ENCODE data around the gene FNTB.

FNTB gene, protein sequence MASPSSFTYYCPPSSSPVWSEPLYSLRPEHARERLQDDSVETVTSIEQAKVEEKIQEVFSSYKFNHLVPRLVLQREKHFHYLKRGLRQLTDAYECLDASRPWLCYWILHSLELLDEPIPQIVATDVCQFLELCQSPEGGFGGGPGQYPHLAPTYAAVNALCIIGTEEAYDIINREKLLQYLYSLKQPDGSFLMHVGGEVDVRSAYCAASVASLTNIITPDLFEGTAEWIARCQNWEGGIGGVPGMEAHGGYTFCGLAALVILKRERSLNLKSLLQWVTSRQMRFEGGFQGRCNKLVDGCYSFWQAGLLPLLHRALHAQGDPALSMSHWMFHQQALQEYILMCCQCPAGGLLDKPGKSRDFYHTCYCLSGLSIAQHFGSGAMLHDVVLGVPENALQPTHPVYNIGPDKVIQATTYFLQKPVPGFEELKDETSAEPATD

DNA sequence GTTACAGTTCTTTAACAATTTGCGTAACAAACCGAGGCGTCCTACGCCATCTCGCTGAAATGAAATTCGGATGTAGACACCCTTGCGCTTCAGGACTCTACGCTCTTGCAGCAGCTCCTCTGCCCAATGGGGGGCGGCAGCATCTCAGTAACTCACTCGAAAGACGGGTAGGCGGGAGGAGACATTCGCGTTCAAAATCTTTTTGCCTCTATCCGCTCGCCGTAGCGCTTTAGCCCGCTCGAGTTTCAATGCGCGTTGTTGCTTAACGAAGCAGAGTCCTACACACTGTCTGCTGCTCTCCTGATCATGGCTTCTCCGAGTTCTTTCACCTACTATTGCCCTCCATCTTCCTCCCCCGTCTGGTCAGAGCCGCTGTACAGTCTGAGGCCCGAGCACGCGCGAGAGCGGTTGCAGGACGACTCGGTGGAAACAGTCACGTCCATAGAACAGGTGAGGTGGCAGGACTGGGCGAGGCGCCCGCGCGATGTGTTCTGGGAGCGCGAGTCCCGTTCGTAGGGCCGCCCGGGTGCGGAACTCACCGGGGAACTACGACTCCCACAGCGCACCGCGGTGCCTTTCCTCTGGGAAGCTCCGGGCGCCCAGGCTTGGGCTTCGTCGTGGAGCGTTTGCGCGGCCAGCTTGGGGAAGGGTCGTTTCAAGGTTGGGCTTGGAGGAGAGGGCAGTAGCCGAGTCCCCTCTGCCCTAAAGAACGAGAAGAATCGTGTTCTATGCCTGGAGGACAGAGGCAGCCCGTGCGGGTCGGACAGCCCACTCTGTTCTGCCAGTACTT, at the start of gene FNTB:
Gene FNTB, plus strand, starts transcription at position 248 of the 790 bp plus-strand sequence. Its CDS starts 59 bp downstream, at position 307.
- DNase-seq (ENCODE audit: insufficient read length, low spot score) (peak; percentile 100), FAIRE-seq (peak; percentile 100)

DNA sequence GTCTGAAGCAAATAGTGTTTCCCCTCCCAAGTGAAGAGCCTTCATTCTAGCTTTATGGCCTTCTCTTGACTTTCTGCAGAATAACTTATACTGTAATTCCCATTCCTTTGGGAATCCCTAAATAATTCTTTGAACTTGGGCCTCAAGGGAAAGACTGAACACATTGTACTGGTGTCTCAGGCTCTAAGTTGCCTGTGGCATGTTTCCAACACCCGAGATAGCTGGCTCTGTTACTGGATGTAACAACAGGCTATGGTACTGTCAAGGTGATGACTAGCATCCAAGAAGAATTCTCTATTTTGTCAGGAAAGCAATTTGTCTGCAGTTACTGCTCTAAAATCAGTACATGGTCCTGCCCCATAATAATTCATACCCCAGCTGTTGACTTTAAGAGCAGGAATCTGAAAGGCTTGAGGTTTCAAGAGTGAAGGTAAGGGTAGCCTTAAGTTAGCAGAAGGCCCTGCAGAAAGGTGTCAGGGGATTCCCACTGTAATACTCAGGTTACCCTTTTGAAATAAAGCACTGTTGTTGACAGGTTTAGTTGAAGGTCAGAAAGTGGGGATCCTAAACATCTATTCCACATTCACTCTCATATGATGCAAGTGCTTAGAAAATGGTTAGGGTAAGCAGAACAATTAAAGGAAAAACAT, 49.4 kb upstream of the FNTB start:
- no peak for DNase-seq (ENCODE audit: insufficient read length, low spot score)
- no peak for FAIRE-seq

DNA sequence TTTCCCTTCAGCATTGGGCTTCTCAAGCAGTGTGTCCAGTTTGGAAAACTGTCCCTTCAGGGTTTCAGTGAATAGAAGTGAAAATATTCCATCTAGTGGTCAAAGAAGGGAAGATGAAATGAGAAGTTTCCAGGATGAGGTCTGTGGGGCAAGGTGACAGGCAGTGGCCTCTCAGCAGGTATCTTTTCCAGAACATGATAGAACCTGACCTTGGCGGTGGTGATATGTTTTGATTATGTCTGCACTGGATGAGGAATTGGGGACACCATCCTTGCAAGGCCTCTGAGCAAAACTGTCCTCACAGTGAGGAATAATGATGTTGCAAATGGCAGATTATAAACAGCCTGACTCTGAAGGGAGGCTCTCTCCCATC, 48.9 kb upstream of the FNTB start:
- DNase-seq (ENCODE audit: insufficient read length, low spot score): peak; percentile 73
- peak; percentile 95 for FAIRE-seq

DNA sequence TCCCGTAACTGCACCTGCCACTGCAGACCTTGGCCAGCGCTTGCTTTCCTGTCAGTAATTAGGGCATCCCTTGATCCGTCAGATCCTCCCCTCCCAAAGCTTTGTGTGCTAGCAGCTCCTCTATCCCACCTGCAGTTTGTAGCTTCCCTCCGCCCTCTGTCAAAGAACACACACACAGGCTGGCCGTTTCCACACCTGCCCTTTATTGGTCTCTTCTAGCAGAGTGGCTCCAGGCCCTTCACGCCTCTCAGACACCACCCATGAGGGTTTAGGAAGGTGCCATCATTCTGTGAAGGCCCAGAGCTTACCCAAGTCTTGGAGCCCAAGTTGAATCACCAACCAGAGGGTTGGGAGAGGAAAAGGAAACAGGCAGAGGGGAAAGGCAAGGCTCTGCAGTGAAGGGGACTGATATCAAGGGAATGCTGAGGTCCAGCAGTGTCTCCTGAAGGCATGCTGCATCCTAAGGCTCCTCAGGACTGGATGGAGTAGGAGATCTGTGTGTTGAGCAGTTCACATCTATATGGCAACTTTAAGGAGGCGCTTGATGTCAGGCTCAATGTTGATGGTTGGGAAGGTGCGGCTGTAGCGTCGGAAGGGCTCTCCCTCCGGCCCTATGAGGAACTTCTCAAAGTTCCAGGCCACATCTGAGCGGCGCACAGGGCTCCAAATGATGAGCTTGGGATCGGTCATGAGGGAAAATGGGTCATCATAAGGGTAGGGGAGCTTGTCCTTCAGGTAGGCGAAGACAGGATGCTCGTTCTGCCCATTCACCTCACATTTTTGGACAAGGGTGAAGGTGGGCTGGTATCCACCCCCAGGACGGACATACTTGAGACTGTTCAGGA, 47.5 kb upstream of the FNTB start:
- no peak for DNase-seq (ENCODE audit: insufficient read length, low spot score)
- FAIRE-seq: peak; percentile 95

DNA sequence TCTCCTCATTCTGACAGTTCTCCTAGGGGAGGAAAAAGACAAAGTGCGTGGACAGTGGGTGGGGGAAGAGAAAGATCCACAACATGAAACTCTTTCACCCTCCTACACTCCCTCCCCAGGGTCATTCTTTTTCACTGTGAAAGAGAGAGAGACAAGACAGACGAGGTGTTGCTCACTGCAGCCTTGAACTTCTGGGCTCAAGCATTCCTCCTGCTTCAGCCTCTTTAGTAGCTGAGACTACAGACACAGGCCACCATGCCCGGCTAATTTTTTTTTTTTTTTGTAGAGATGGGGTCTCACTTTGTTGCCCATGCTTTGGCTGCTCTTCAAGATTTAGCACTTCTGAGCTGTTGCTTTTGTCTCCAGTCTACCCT, 46.9 kb upstream of the FNTB start:
- DNase-seq (ENCODE audit: insufficient read length, low spot score): no peak
- FAIRE-seq: no peak

DNA sequence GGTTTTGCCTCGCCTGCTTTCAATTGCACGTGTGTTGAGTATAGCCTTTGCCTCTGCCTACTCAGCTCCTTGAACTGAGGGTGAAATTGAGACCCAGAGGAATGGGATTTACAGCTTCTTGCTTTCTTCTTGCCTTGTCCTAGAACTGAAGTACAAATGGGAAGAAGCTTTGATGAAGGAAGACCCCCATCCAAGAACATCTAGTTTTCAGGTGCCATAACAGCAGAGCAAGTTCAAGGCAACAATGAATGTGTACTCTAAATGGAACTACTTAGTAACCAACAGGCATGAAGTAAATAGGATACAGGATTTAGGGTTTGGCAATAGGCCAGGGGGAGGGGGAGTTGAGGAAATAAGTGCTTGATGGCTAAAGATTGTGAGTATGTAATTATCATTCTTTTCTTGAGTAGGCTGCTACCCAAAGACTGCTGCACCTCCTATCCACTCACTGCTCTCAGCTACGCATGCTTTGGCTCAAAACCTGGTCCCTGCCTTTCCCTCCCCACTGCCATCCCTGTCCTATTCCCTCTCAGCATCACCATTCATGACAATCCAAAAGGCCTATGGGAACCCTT, 46.3 kb upstream of the FNTB start:
- no peak for FAIRE-seq
- no peak for DNase-seq (ENCODE audit: insufficient read length, low spot score)

DNA sequence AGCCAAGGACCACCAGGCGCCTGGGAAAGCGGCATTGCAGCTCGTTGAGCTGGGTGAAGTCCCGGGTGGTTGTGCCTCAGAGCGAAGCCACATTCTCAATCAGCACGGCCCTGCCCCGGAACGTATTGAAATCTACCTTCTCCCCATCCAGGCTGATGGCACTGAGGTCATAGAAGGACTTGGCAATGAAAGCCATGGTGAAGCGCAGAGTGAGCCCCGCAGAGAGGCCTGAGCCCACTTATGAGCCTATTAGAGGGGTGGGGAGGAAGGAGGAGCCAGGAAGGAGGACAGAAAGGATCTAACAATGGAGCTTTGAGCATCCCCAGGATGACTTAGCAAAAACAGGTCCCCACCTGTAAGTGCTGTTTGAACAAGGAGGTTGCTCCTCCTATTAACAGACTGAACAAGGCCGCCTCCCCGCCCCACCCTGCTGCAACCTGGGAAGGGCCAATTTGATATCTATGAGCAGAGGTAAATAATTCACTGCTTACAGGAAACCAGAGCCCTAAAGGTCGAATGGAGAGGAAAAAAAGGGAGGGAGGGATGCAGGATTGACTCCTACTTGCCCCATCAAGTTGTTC, 44.1 kb upstream of the FNTB start, which contains the start of gene GPX2:
Gene GPX2, minus strand, starts transcription at position 215 of the 581 bp plus-strand sequence. Its CDS starts 19 bp downstream, at position 196.
- no peak for DNase-seq (ENCODE audit: insufficient read length, low spot score)
- FAIRE-seq: no peak

DNA sequence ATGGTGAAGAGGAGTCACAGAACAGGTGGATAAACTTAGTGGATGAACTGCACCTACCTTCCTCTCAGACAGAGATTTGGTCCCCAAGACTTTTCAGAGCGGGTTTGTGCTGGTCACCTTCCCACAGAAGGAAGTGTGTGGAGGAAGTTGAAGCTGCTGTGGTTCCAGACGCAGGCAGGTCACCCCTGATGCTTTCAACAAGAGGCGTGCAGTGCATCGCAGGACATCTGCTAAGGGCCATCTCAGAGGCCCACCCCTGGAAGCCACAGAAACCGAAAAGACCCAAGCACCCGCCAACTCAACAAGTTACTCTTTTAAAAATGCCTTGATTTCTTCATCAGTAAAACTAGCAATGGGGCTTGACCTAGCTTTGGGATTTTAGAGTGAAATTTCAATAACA, 43.1 kb upstream of the FNTB start:
- FAIRE-seq (peak; percentile 89), DNase-seq (ENCODE audit: insufficient read length, low spot score) (no peak)

DNA sequence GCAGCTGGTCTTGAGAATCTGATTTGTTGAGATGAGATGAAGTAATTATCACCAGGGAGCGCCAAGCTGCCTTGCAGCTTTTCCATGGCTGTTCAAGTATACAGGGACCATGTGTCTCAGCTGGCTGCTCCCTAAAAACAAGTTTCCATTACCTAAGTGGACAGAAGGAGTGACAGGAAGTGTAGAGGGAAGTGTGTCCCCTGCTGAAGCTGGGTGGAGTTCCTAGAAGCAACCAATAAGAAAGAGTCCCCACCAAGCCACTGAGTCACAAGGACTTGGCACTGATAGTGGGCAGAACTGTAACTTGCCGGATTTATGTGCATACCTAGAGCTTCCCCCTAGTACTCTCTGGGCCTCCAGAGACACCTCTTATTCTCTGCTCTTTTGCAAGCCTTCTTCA, 42.7 kb upstream of the FNTB start:
- no peak for FAIRE-seq
- no peak for DNase-seq (ENCODE audit: insufficient read length, low spot score)

DNA sequence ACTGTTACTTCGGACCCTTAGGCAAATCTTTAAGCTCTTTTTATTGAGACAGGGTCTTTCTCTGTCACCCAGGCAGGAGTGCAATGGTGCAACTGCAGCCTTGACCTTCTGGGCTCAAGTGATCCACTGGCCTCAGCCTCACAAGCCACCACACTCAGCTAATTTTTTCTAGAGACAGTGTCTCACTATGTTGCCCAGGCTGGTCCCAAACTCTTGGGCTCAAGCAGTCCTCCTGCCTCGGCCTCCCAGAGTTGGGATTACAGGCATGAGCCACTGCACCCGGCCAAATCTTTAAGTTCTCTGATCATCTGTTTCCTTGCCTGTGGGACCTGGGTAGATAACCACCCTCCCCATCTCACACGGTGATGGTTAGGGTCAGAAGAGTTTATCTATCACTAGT, 41.8 kb upstream of the FNTB start:
- DNase-seq (ENCODE audit: insufficient read length, low spot score): no peak
- no peak for FAIRE-seq

DNA sequence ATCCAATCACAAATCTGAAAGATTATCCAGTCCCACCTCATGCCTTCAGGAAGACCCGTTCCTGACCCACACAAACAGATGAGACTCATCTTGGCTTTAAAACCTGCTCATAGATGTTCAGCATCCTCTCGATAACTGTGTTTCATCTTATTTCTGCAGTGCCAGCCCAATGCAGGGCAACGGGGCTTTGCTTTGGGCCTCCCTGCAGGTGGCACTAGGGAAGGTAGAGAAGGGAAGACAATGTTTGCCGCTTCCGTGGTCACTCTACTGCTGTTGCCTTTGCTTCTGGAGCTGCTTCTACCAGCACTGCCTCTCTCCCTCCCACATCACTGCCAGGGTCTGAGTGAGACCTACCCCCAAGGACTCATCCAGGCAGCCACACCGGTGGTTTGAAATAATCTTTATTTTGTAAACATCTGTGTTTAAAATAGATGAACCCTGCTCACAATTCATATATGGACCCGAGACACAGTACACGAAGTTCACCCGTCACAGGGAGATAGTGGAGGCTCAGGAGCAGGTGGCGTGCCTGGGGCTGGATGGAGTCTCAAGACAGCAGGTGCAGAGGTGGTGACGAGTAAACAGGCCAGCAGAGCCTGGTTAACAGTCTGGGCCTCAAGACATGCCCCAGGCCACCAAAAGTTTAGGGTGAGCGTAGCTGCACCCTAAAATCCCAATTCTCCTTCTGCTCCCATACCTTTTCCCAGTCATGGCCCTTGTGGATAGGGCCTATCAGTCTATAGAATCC, 41.1 kb upstream of the FNTB start:
- DNase-seq (ENCODE audit: insufficient read length, low spot score) (no peak), FAIRE-seq (no peak)

DNA sequence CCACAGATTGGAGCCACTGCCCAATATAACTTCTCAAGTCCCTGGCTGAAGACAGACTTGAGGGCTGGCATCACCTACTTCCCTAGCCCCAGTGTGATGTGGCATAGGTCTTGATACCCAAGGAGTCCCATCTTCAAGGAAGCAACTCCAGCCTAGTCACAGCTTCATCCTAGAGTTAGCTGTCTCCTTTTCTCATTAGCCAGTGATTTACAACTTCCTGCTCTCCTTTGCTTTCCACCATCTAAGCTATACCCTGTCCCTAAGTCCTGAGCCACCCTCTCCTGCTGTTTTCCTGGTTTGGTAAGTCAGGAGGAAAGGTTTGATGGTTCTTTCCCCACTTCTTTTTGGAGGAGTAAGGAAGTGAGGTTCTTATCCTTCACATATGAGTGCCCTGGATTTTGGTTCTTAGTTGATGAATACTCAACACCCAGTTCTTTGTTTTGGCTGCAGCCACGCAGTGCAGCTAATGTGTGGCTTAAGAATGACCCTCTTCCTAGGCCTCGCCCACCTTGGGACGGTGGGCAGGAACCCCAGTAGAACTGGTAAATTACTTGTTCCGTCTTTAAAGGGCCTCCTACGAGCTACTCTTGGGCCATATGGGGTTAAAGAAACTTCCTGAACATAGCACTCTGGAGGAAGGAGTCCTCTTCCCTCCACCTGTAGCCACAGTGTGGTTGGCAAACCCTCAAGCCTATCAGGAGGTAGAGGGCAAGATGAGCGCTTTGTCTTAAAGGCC, 40.2 kb upstream of the FNTB start:
- no peak for DNase-seq (ENCODE audit: insufficient read length, low spot score)
- FAIRE-seq: no peak

DNA sequence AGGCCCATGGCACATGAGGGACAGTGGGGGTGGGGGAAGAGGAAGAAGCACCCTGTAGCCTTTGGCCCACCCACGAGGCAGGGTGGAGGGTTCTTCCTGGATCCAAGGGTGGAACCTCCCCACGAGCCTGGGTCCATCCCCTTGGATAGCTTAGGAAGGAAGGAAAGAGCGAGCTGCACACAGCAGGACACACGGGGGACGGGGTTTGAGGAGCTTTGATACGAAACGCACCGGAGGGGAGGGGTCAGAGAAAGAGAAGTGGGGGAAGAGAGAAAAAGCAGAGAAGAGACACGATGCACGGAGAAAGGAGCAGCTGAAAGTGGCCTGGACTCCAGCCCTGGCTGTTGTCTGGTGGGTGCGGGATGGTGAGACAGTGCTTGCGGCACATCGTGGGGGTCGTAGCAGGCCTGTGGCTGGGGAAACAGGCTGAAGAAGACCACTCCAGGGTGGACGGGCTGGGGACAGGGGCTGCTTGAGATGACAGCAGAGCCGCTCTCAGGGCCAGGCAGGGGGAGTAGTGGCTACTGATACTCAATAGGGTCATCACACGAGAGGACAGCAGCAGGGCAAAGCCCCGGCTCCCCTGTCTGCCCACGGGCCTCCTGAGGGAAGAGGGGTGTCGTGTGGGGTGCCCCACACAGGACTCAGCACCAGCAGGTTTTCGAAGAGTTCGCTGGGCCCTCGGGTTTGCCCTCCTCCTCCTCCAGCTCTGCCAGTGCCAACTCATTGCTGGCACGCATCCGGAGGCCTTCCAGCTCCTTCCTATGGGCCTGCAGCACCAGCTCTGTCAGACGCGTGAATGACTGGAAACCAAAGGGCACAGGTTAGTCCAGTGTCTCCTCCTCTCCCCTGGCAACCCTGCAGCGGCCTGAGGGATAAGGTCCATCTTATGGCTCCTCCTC, 38.7 kb upstream of the FNTB start:
- FAIRE-seq (peak; percentile 75), DNase-seq (ENCODE audit: insufficient read length, low spot score) (no peak)

DNA sequence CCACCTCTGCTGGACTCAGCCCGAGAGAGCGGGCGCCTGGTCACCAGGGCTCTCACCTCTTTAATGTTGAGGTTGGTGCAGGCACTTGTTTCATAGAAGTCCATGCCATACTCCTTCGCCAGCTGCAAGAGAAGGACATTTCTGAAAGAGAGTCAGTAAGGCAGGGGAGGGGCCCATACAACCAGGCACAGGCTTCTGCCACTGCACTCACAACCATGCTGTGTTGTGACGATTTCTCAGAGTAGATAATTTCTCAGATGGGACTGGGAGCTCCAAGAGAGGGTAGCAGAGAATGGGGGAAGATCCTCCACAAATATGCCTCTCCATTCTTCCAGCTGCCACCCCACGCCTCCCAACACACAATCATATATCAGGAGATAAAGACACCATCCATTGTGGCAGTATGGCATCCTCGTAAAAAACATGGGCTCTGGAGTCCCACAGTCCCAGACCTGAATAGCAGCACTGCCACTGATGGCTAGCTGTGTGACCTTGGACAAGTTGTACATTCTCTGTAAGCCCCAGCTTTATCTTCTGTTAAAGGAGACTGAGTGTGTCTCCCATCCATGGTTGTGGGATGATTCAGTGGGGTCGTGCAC, 38.0 kb upstream of the FNTB start:
- no peak for DNase-seq (ENCODE audit: insufficient read length, low spot score)
- FAIRE-seq: peak; percentile 72

DNA sequence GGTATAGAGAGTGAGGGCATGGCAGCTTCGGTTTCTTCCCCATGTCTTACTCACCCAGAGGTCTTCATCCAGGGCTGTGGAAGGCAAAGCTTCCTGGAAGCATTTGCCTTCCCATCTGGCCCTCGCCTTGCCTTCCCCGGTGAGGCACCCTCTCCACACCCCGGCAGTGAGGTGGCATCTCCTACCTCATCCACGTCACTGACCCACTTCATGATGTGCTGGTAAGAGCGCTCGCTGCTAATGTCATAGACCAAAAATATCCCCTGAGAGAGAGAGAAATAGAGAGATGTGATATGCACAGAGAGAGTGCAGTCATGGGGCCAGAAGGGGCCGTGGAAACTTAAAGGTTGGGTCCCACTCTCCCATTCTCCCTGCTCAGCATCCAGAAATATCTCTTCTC, 35.8 kb upstream of the FNTB start:
- FAIRE-seq (peak; percentile 91), DNase-seq (ENCODE audit: insufficient read length, low spot score) (no peak)

DNA sequence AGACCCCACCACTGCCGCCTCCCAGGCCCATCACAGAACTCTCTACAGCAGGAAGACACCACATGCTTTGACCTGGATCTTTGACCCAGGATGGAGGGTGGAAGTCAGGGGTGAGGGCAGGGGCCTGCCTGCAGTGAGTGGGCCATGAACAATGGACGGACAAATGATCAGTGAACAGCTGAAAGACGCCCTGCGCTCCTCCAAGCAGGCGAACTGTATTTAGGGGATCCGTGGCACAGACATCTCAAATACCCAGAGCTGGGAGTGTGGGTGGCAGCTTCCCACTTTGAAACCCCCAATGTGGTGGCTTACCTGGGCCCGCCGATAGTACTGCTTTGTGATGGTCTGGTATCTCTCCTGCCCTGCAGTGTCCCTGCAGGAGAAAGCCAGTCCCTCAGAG, 35.4 kb upstream of the FNTB start:
- FAIRE-seq: no peak
- no peak for DNase-seq (ENCODE audit: insufficient read length, low spot score)

DNA sequence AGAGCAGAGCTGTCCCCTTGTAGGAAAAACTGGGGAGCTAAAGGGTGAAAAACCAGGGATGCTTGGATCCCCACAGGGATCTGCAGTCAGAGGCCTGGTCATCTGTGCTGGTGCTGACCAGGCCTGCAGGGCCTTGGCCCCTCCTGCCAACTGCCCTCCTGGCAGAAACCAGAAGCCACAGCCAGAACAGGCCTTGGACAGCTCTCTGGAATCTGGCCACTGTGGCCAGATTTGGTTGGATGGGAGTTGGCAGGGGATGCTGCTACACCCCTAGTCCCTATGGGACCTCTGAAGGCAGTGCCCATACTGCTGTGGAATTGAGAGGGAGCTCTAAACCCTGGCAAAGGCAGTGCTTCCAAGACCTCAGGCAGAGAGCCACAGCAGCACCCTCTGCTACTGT, 35.0 kb upstream of the FNTB start:
- FAIRE-seq: no peak

More for the DNA sequence above, 35.0 kb upstream of the FNTB start:
- no peak for DNase-seq (ENCODE audit: insufficient read length, low spot score)

All from HTR-8/SVneo (cell line).